WTC11 (cell line): Measurements from ENCODE around the gene ANO2. TPM values are rescaled to one million over a fixed set of nuclear protein-coding genes. Genes with fewer than 3 reads are reported as not detected.

ENCODE experiments used
- ATAC-seq: fragments of 200-7000 bp; cut with Tn5 transposase; 2 replicates; pipeline ENCODE4 v1.10.0; 2021; ENCODE audit warnings: mild to moderate bottlenecking, moderate library complexity
- CTCF ChIA-PET: fragments of 300-600 bp; sonication (Branson Sonifier 250); formaldehyde crosslinking; loops from one replicate; lab custom pipeline; 2021; ENCODE audit warnings: antibody characterized with exemption; lab: Charles Lee
- POLR2A ChIA-PET: fragments of 350-600 bp; sonication (Branson Sonifier 250); formaldehyde crosslinking; loops from one replicate; lab custom pipeline; 2021; ENCODE audit warnings: antibody characterized with exemption; lab: Charles Lee
- DNase-seq: peaks from one replicate; pipeline ENCODE4 v3.0.0; 2021; ENCODE audit warnings: low spot score
- H3K27ac Mint-ChIP-seq: 2 replicates; pipeline ENCODE4 v1.8.0; 2021; ENCODE audit warnings: mixed read lengths
- H3K27me3 Mint-ChIP-seq: 2 replicates; pipeline ENCODE4 v1.8.0; 2021; ENCODE audit warnings: low read depth, mild to moderate bottlenecking, moderate library complexity, mixed read lengths
- H3K36me3 Mint-ChIP-seq: 2 replicates; pipeline ENCODE4 v1.8.0; 2021; ENCODE audit warnings: mixed read lengths
- H3K4me1 Mint-ChIP-seq: 2 replicates; pipeline ENCODE4 v1.8.0; 2022; ENCODE audit warnings: mixed read lengths
- H3K4me3 Mint-ChIP-seq: 2 replicates; pipeline ENCODE4 v1.8.0; 2021; ENCODE audit warnings: mild to moderate bottlenecking, moderate library complexity, mixed read lengths
- H3K9me3 Mint-ChIP-seq: 2 replicates; pipeline ENCODE4 v1.8.0; 2021; ENCODE audit warnings: mixed read lengths
- ARID4B ChIP-seq: sonication (generic); formaldehyde crosslinking; IDR thresholded peaks from 2 replicates; pipeline ENCODE4 v1.8.0; 2023; ENCODE audit warnings: missing genetic modification reagents, mild to moderate bottlenecking, borderline replicate concordance
- CTCF ChIP-seq: fragments of 200-600 bp; IDR thresholded peaks from 2 replicates; pipeline ENCODE4 v1.8.0; 2022; ENCODE audit warnings: antibody characterized with exemption
- ESRRA ChIP-seq: sonication (generic); formaldehyde crosslinking; IDR thresholded peaks from 2 replicates; pipeline ENCODE4 v1.8.1; 2022; ENCODE audit warnings: mild to moderate bottlenecking, missing genetic modification reagents, borderline replicate concordance
- HMGA2 ChIP-seq: fragments of 250-450 bp; sonication (Bioruptor Pico); IDR thresholded peaks from 2 replicates; pipeline ENCODE4 v1.4.0; 2021; ENCODE audit warnings: mild to moderate bottlenecking, moderate library complexity
- JAZF1 ChIP-seq: fragments of 250-450 bp; sonication (Bioruptor Pico); IDR thresholded peaks from 2 replicates; pipeline ENCODE4 v1.9.0; 2021; ENCODE audit warnings: moderate library complexity, mild to moderate bottlenecking, inconsistent platforms
- MLX ChIP-seq: sonication (generic); formaldehyde crosslinking; IDR thresholded peaks from 2 replicates; pipeline ENCODE4 v1.8.1; 2023; ENCODE audit warnings: mild to moderate bottlenecking, missing genetic modification reagents, moderate library complexity
- MYBL2 ChIP-seq: sonication (generic); formaldehyde crosslinking; IDR thresholded peaks from 2 replicates; pipeline ENCODE4 v1.8.1; 2023; ENCODE audit warnings: mild to moderate bottlenecking, moderate library complexity, missing genetic modification reagents
- NR1H2 ChIP-seq: sonication (generic); formaldehyde crosslinking; IDR thresholded peaks from 2 replicates; pipeline ENCODE4 v1.9.0; 2021; ENCODE audit warnings: mild to moderate bottlenecking, moderate library complexity, missing genetic modification reagents
- NR2C2 ChIP-seq: sonication (generic); formaldehyde crosslinking; IDR thresholded peaks from 2 replicates; pipeline ENCODE4 v1.8.0; 2022; ENCODE audit warnings: mild to moderate bottlenecking, missing genetic modification reagents
- NR3C1 ChIP-seq: sonication (generic); formaldehyde crosslinking; conservative IDR thresholded peaks from 2 replicates; pipeline ENCODE4 v1.8.1; 2023; ENCODE audit warnings: low read depth, mild to moderate bottlenecking, missing genetic modification reagents
- PRRX2 ChIP-seq: fragments of 250-450 bp; sonication (Bioruptor Pico); IDR thresholded peaks from 2 replicates; pipeline ENCODE4 v1.8.0; 2021; ENCODE audit warnings: mild to moderate bottlenecking
- RELA ChIP-seq: sonication (generic); formaldehyde crosslinking; IDR thresholded peaks from 2 replicates; pipeline ENCODE4 v1.8.1; 2022; ENCODE audit warnings: missing genetic modification reagents, mild to moderate bottlenecking, borderline replicate concordance
- SMAD3 ChIP-seq: sonication (generic); formaldehyde crosslinking; IDR thresholded peaks from 2 replicates; pipeline ENCODE4 v1.8.0; 2022; ENCODE audit warnings: missing genetic modification reagents, mild to moderate bottlenecking, borderline replicate concordance
- ZNF219 ChIP-seq: sonication (generic); formaldehyde crosslinking; IDR thresholded peaks from 2 replicates; pipeline ENCODE4 v1.8.0; 2023; ENCODE audit warnings: missing genetic modification reagents, mild to moderate bottlenecking, borderline replicate concordance
- ZNF317 ChIP-seq: sonication (generic); formaldehyde crosslinking; IDR thresholded peaks from 2 replicates; pipeline ENCODE4 v1.8.1; 2023; ENCODE audit warnings: low read depth, mild to moderate bottlenecking, moderate library complexity, missing genetic modification reagents, borderline replicate concordance
- ZNF396 ChIP-seq: fragments of 250-450 bp; sonication (Bioruptor Pico); IDR thresholded peaks from 2 replicates; pipeline ENCODE4 v1.8.0; 2021; ENCODE audit warnings: mild to moderate bottlenecking, moderate library complexity, borderline replicate concordance
- ZNF416 ChIP-seq: fragments of 250-450 bp; sonication (Bioruptor Pico); IDR thresholded peaks from 2 replicates; pipeline ENCODE4 v1.9.0; 2021; ENCODE audit warnings: mild to moderate bottlenecking, inconsistent platforms
- ZNF512 ChIP-seq: sonication (generic); formaldehyde crosslinking; IDR thresholded peaks from 2 replicates; pipeline ENCODE4 v1.8.1; 2022; ENCODE audit warnings: missing genetic modification reagents, borderline replicate concordance
- ZNF671 ChIP-seq: fragments of 250-450 bp; sonication (Bioruptor Pico); IDR thresholded peaks from 2 replicates; pipeline ENCODE4 v1.8.0; 2021; ENCODE audit warnings: mild to moderate bottlenecking
- ZSCAN18 ChIP-seq: fragments of 250-450 bp; sonication (Bioruptor Pico); IDR thresholded peaks from 2 replicates; pipeline ENCODE4 v2.1.2; 2022; ENCODE audit warnings: mild to moderate bottlenecking, moderate library complexity
- total RNA-seq: library from RNA; stranded (reverse); gene quantifications from 3 replicates; pipeline ENCODE4 v1.2.3, GENCODE V29; 2021
- TF ChIP-seq, protein P1 (sequence below): sonication (generic); formaldehyde crosslinking; IDR thresholded peaks from 2 replicates; pipeline ENCODE4 v1.8.0; 2022; ENCODE audit warnings: mild to moderate bottlenecking, missing genetic modification reagents

The ANO2 gene
- total RNA-seq, 1 experiment from 2014 or later, result 2.8 TPM

- no peak for TF ChIP-seq ZSCAN18
Observed at GRCh38 chr12:5884866-5885265, 60.2 kb downstream of the ANO2 start (continued).

DNA sequence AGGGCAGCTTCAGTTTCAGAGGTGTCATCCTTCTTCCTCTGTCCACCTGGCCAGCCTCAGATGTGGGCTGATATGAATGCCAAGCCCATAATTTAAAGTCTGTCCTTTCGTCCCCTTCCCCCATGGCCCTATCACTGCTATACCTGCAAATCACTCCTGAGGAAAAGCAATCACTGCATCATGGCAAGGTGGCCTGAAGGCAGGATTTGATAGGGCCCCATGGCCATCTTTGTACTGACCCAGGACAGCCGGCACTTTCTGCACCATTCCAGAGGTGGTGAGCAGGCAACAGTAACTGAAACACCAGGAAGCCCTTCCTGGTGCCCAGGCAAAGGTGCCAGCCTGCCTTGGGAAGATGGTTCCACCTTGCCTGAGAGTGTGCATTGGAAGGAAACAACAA, 60.8 kb downstream of the ANO2 start:
- Mint-ChIP-seq H3K4me1 (peaks cover 12% of the 10 kb centered on the region), H3K9me3 (peaks cover 9% of the 10 kb centered on the region), H3K36me3 (peaks cover 3% of the 10 kb centered on the region), H3K4me3 (no peak overlapping the region), H3K27ac (no peak overlapping the region), H3K27me3 (no peaks in the 10 kb centered on the region; the same call in 1 of the 2 replicates)
- POLR2A ChIA-PET, result no interaction called here
- ATAC-seq (no peak), DNase-seq (no peak)
- no peak for TF ChIP-seq MLX (CRISPR knock-in tag)
- CTCF ChIA-PET, result no interaction called here

- no peaks in the 10 kb centered on the region; the same call in 1 of the 2 replicates for H3K27me3 Mint-ChIP-seq
- CTCF ChIA-PET, result interaction anchor here (1.5 kb wide), 1 partner anchor 106 kb away, joined by 5 read pairs; no protein-coding TSS in a partner anchor
- POLR2A ChIA-PET, result no interaction called here
- ATAC-seq, result no peak
- no peaks in the 10 kb centered on the region for H3K9me3 Mint-ChIP-seq
- no peak for TF ChIP-seq JAZF1 (CRISPR knock-in tag)
- no peak for TF ChIP-seq SMAD3 (CRISPR knock-in tag)
- TF ChIP-seq PRRX2, result no peak
- no peak for TF ChIP-seq CTCF
- TF ChIP-seq HMGA2 (CRISPR knock-in tag), result no peak
- TF ChIP-seq ARID4B, result no peak
- no peak for TF ChIP-seq ESRRA
- TF ChIP-seq RELA (CRISPR knock-in tag), result no peak
- no peak for TF ChIP-seq ZNF416
- no peak for TF ChIP-seq ZNF671 (CRISPR knock-in tag)
- TF ChIP-seq MYBL2 (CRISPR knock-in tag), result no peak
- no peak for TF ChIP-seq NR1H2 (CRISPR knock-in tag)
- TF ChIP-seq ZNF219 (CRISPR knock-in tag), result no peak
- no peak for TF ChIP-seq ZNF396 (CRISPR knock-in tag)
- no peak for TF ChIP-seq NR3C1
- no peak for TF ChIP-seq NR2C2 (CRISPR knock-in tag)
- no peak for TF ChIP-seq ZNF512 (CRISPR knock-in tag)
- TF ChIP-seq, protein P1, sequence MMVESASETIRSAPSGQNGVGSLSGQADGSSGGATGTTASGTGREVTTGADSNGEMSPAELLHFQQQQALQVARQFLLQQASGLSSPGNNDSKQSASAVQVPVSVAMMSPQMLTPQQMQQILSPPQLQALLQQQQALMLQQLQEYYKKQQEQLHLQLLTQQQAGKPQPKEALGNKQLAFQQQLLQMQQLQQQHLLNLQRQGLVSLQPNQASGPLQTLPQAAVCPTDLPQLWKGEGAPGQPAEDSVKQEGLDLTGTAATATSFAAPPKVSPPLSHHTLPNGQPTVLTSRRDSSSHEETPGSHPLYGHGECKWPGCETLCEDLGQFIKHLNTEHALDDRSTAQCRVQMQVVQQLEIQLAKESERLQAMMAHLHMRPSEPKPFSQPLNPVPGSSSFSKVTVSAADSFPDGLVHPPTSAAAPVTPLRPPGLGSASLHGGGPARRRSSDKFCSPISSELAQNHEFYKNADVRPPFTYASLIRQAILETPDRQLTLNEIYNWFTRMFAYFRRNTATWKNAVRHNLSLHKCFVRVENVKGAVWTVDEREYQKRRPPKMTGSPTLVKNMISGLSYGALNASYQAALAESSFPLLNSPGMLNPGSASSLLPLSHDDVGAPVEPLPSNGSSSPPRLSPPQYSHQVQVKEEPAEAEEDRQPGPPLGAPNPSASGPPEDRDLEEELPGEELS (CRISPR knock-in tag), result no peak
- TF ChIP-seq ZNF317 (CRISPR knock-in tag), result no peak
- no peak overlapping the region for H3K4me3 Mint-ChIP-seq
- H3K36me3 Mint-ChIP-seq, result no peaks in the 10 kb centered on the region
- H3K4me1 Mint-ChIP-seq, result peaks cover 12% of the 10 kb centered on the region
- no peak overlapping the region for H3K27ac Mint-ChIP-seq
- no peak for DNase-seq
Observed at GRCh38 chr12:5882511-5883190, 62.4 kb downstream of the ANO2 start.
